ENCODE measurements around the gene APELA.
A peak's percentile ranks its signal among the peaks of the same experiment; 100 is the strongest.
"Not testable (repeated sequence)": the region's sequence is repeated elsewhere in the genome, so short reads cannot be mapped to it uniquely, and the experiment has no call there.

Gene APELA

DNA sequence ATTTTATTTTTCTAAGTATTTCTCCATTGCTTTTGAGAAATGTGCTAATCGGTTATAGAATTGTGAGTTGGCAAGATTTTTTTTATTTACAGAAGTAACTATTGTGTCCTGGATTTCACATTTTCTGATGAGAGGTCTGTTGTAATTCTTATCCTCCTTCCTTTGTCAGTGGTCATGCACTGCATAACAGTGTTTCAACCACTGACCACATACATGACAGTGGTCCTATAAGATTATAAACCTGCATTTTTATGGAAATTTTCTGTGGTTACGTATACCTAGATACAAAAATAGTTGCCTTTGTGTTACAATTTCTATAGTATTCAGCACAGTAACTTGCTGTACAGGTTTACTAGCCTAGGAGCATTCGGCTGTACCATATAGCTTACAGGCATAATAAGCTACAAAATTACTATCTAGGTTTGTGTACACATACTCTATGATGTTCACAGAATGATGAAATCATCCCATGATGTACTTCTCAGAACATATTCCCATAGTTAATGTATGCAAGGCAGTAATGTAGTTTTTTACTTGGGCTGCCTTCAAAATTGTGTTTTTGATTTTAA, 47.8 kb downstream of the APELA start:
- FAIRE-seq (peak; percentile 16), DNase-seq (ENCODE audit: insufficient read length, low spot score) (no peak)

- DNase-seq (ENCODE audit: insufficient read length, low spot score) (peak; percentile 53), FAIRE-seq (no peak)
Measured at GRCh38 chr4:164926301-164926700, 49.3 kb downstream of the APELA start.

DNA sequence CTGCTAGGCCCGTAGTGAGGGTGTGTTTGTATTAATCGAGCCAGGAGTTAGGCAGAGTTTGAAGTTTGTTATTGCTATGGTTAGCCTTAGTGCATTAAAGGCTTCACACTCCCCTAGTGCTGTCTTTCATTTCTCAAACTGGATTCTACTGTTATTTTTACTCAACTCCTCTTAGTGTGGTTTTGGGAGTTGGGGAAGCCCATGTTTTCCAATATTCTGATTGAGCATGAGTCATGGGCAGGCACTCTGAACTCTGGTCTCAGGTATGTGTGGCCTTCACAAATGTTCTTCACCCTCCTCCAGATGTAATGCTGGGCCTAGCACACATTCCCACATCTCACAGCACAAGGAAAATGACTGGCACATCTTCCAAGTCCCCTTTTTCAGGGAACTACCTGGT, 50.1 kb downstream of the APELA start:
- not testable (repeated sequence) for DNase-seq (ENCODE audit: insufficient read length, low spot score)
- peak; percentile 98 for FAIRE-seq

DNA sequence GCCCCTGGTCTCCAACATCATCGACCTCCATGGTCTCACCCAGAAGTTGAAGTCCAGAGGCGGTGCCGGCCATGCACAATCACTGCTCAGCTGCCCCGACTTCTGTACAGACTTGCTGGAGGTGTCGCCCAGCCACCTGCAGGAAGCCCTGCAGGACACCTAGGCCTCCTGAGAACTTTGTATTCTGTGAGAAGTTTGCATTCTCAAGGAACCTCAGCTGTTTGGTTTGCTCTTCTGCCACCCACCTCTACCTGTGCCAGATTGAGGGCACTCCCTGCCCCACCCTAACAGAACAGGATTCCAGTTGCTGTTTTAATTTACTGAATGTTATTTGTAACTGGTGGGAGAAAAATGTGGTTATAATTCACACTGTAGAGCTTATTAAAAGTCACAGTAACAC, 53.7 kb downstream of the APELA start:
- FAIRE-seq (no peak), DNase-seq (ENCODE audit: insufficient read length, low spot score) (no peak)

GRCh38 chr4:164931551-164932324, 54.8 kb downstream of the APELA start:
- DNase-seq (ENCODE audit: insufficient read length, low spot score) = peak; percentile 14
- FAIRE-seq = no peak

GRCh38 chr4:164933244-164933643, 56.3 kb downstream of the APELA start:
- FAIRE-seq (no peak), DNase-seq (ENCODE audit: insufficient read length, low spot score) (no peak)

DNA sequence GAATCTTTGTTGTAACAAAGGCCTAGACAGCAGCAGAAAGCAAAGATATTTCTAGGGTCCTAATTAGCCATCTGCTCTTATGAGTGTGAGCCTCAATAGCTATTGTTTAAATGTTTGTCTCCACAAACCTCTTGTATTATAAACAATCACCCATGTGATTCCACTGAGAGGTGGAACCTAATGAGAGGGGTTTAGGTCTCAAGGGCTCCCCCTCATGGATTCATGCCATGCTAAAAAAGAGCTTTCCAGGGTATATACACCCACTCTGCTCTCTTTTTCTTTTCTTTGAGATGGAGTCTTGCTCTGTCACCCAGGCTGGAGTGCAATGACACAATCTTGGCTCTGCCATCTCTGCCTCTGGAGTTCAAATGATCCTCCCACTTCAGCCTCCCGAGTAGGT, 58.4 kb downstream of the APELA start:
- no peak for FAIRE-seq
- DNase-seq (ENCODE audit: insufficient read length, low spot score) = no peak

DNA sequence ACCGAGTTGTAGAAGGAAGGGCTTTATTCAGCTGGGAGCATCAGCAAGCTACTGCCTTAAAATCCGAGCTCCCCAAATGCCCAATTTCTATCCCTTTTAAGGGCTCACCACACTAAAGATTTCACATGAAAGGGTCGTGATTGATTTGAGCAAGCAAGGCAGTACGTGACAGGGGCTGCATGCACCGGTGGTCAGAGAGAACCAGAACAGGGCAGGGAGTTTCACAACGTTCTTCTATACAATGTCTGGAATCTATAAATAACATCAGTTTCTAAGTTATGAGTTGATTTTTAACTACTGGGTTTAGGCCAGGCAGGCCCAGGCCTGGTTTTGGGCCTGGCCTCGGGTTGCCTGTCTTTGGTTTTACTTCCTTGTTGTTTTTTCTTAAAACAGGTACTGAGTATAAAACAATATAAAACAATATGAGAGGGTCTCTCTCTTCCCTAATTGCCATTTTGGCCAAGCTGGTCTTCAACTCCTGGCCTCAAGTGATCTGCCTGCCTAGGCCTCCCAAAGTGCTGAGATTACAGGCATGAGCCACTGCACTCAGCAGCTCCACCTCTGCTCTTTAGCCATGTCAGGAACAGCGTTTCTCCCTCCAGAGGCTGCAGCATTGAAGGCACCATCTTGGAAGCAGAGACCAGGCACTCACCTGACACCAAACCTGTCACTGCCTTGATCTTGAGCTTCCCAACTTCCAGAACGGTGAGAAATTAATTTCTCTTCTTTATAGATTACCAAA, 59.1 kb downstream of the APELA start:
- DNase-seq (ENCODE audit: insufficient read length, low spot score); FAIRE-seq: not testable (repeated sequence)

DNA sequence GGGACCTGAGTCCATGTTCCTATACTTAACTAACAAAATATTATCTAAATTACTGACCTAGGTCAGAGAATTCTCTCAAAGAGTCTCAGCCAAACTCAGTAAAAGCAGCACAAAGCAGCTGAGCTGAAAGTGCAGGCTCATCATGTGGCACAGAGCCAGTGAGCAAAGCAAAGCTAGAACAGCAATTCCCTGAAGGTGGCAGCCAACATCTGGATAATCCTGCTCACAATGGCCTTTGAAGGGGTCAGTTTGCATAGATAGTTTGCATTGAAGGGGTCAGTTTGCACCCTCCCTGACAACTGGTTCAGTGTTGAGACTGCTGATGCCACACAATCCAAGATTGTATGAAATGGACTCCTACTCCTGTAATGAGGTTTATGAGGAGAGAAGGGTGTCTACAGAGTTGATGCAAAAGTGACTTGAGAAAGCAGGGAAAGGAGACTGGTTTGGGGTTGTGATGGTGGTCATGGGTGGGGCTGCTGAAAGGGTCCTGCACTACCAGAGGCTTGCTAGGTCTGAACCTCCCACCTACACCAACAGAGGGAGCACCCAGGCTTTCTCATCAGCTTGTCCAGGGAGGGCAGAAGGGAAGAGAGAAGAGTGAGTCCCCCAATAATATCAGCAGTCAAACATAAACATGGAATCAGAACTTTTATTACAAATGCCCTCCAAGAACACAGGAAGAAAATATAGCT, 60.7 kb downstream of the APELA start:
- FAIRE-seq = peak; percentile 66
- no peak for DNase-seq (ENCODE audit: insufficient read length, low spot score)

GRCh38 chr4:164943192-164943591, 66.2 kb downstream of the APELA start:
- DNase-seq (ENCODE audit: insufficient read length, low spot score) (no peak), FAIRE-seq (no peak)

GRCh38 chr4:164945146-164945545, 68.2 kb downstream of the APELA start:
- DNase-seq (ENCODE audit: insufficient read length, low spot score) = no peak
- FAIRE-seq = no peak

GRCh38 chr4:164946810-164947209, 69.8 kb downstream of the APELA start:
- FAIRE-seq = no peak
- no peak for DNase-seq (ENCODE audit: insufficient read length, low spot score)

All from HTR-8/SVneo (cell line).